Stimulated activated CD8-positive, alpha-beta memory T cell treated with anti-CD3 and anti-CD28 coated beads, Interleukin-15, amount 100 ng/mL, for 4 hours (primary cell): ENCODE data around the gene SH2D3A.
"Not testable (repeated sequence)": the region's sequence is repeated elsewhere in the genome, so short reads cannot be mapped to it uniquely, and the experiment has no call there.

ENCODE experiments used
- DNase-seq, 2 donors: peaks; one replicate each; pipeline ENCODE4 v3.0.0-alpha.2; 2020; ENCODE audit warnings: low read depth in 2 of 2

The SH2D3A gene

DNA sequence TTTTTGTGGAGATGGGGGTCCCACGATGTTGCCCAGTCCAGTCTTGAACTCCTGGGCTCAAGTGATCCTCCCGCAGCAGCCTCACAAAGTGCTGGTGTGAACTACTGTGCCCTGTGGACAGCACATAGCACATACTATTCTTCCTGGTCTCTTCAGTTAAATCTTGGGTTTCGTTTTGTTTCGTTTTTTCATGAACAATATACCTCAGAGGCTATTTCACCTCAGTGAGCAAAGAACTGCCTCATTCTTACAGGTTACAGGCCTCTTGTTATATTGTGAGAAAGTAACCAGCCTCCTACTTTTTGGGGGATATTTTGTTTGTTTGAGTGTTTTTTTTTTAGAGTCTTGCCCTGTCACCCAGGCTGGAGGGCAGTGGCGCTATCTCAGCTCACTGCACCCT is 45.5 kb downstream of the SH2D3A start:
- DNase-seq, result no peak

DNA sequence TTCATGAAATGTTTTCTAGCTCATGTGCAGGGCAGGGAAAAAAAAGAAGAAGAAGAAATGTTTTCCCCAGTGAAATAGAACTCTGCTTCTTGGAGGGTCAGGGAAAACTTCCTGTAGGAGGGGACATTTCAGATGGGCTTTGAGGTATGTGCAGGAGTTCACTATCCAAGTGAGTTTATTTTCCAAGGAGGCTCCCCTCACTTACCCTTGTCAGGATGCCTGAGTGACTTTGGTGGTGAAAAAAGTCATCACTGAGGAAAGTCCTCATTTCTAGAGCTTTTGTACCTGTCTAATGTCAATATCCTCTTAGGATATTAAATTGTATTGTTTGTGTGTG is 46.1 kb downstream of the SH2D3A start:
- no peak for DNase-seq

DNA sequence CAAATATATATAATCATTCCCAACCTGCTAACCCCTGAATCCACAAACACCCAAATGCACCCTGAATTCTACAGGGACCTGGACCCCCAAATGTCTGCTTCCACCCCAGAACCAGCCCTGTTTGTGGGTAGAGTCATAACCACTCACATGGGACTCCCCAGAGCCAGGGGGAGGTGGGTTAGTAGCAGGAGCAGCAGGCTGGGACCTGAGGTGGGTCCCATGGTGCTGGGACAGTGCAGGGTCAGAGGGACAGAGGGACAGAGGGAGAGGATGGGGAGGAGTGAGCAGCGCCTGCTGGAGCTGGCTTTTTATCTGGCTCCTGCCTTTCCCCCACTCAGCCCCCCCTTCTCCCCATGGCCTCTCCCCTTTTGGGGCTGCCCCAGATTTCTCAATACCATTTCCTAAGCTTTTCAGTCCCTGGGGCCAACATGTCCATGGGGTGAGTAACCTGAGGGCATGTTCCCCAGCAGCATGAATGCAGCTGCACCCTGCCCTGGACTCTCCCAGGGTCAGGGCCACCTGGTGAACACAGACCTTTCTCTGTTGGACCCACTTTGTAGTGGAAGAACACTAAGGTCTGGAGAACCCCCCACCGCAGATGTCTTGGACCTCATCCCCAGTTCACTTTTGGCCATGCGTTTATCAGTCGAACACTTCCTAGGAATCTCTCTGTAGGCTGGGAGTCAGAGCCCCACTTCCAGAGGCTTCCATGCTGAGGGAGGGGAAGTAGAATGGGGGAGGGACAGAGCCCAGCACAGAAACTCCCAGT is 46.7 kb downstream of the SH2D3A start, which contains the start of gene C3:
Gene C3, minus strand, starts transcription at position 282 of the 769 bp plus-strand sequence. Its CDS starts 61 bp downstream, at position 221.
- no peak for DNase-seq

DNA sequence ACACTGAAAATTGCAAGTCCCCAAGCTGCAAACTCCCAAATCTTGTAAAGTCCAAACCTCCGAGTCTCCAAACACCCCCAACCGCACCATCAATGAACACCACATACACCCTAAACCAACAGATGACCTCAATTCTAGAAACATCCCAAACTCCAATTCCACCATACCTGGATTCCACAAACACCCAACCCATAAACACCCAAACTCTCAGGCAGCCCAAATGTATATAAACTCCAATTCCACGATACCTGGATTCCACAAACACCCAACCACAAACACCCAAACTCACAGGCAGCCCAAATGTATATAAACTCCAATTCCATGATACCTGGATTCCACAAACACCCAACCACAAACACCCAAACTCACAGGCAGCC is 47.3 kb downstream of the SH2D3A start:
- no peak for DNase-seq

DNA sequence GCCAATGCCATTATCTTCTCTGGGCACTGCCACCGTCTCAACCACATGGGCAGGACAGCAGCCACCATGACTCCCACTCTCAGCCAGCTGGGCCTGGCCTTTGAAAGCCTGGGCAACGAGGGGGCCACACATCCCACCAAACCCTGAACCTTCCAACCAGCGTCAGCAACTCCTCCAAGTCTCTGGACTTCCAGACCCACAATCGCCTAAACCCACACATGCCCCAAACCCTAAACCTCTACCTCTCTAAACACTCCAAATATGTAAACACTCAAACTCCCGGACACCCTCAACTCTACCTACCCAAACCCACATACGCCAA is 47.7 kb downstream of the SH2D3A start:
- no peak for DNase-seq

DNA sequence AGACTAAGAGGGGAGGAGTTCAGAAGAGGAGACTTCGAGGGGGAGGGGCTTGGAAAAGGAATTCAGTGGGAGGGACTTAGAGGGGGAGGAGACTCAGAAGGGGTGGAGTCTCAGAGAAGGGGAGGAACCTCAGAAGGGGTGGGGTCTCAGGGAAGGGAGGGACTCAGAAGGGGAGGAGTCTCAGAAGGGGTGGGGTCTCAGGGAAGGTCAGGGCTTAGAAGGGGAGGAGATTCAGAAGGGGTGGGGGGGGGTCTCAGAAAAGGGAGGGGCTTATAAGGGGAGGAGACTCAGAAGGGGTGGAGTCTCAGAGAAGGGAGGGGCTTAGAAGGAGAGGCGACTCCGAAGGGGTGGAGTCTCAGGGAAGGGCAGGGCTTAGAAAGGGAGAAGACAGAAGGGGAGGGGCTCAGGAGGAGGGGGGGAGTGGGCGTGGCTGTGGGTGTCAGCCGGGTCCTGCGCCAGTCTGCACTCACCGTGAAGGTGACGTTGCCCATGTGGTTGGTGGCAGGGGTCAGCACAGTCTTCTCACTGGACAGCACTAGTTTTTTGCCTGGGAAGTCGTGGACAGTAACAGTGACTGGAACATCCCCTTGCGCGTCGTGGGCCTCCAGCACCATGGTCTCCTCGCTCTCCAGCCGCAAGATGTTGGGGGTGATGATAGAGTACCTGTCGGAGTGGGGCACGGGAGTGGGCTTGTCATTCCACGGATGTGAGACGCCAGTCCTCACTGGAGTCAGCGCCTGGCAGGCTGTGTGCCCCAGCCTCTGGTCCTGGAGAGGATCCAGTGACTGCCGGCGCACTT is 48.3 kb downstream of the SH2D3A start:
- no peak for DNase-seq

DNA sequence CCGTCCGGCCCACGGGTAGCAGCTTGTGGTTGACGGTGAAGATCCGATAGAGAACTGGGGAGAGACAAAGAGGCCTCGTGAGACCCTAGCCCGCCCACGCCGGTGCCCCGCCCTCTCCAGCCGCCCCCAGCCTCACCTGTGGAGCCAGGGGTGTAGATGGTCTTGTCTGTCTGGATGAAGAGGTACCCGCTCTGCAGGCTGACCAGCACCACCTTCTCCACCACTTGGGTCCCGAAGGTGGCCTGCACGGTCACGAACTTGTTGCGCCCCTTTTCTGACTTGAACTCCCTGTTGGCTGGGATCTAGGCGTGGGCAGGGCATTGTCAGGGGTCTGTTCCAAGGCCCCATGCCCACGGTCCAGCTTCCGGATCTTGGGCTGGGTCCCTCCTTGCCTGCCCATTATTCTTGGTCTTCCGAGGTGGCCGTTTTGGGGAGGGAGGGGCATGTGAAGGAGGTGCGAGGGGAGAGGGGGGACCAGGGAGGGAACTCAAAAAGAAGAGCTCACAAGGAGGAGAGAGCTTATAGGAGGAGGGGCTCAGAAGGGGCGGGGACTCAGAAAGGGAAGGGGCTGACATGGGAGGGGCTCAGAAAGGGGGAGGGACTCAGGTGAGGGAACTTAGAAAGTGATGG is 49.0 kb downstream of the SH2D3A start:
- DNase-seq, result no peak

DNA sequence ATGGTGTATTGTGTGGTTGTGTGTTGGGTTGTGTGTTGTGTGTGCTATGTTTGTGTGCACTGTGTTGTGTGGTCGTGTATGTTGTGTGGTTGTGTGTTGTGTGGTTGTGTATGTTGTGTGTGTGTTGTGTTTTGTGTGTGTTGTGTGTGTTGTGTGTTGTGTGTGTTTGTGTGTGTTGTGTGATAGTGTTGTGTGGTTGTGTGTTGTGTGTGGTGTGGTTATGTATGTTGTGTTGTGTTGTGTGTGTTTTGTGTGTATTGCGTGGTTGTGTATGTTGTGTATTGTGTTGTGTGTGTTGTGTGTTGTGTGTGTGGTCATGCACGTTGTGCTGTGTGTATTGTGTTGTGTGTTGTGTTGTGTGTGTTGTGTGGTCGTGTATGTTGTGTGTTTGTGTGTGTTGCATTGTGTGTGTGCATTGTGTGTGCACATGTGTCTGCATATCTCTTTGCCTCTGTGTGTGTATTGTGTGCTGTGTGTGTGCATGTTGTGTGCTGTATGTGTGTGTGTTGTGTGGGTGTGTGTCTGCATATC is 49.7 kb downstream of the SH2D3A start:
- DNase-seq, result no peak

DNA sequence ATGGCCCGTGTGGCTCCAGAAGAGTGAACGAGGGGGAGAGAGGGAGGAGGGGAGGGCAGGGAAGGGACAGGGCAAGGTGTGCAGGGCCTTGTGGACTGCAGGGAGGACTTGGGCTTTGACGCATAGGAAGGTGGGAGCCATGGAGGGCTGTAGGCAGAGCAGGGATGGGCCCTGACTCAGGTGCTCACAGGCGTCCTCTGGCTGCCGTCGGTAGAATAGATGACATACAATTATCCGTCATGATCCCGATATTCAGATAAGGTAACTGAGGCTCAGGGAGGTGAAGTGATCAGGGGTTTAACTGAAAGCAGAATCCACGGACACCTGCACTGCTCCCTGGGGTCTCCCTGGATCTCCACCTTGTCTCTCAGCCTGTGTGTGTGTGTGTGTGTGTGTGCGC is 50.2 kb downstream of the SH2D3A start:
- DNase-seq, result no peak

DNA sequence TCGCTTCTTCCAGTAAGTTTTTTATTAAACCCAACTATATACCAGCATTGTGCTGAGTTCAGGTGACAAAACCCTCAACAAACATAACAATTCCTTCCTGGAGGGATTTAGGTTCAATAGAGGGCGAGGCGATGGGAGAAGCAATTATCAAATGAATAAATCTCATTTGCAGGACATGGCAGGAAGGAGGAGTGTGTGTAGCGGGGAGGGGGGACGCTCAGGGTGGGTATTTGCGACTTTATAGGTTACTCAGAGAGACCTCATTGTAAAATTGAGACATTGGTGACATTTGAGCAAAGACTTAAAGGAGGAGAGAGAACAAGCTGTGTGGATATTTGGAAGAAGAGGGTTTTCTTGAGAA is 50.6 kb downstream of the SH2D3A start:
- no peak for DNase-seq

DNA sequence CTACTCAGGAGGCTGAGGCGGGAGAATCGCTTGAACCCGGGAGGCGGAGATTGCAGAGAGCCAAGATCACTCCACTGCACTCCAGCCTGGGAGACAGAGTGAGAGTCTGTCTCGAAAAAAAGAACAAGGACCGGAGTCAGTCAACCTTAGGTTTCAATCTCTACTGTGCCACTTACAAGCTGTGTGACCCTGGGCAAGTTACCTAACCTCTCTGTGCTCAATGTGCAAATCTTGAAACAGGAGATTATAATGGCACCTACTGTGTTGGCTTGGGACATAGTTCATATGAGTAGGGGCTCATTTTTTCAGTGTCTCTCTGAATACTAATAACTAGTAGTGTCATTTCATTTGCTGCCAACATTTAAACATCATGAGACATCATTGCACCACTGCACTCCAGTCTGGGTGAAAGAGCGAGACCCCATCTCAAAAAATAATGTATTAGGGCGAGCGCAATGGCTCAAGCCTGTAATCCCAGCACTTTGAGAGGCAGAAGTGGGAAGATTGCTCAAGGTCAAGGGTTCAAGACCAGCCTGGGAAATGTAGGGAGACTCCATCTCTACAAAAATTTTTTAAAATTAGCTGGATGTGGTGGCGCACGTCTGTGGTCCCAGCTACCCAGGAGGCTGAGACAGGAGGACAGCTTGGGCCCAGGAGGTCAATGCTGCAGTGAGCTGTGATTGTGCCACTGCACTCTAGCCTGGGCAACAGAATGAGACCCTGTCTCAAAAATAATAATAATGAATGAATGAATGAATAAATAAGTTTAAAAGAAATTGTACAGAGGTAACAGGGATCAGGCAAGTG is 52.3 kb downstream of the SH2D3A start:
- DNase-seq, result no peak

DNA sequence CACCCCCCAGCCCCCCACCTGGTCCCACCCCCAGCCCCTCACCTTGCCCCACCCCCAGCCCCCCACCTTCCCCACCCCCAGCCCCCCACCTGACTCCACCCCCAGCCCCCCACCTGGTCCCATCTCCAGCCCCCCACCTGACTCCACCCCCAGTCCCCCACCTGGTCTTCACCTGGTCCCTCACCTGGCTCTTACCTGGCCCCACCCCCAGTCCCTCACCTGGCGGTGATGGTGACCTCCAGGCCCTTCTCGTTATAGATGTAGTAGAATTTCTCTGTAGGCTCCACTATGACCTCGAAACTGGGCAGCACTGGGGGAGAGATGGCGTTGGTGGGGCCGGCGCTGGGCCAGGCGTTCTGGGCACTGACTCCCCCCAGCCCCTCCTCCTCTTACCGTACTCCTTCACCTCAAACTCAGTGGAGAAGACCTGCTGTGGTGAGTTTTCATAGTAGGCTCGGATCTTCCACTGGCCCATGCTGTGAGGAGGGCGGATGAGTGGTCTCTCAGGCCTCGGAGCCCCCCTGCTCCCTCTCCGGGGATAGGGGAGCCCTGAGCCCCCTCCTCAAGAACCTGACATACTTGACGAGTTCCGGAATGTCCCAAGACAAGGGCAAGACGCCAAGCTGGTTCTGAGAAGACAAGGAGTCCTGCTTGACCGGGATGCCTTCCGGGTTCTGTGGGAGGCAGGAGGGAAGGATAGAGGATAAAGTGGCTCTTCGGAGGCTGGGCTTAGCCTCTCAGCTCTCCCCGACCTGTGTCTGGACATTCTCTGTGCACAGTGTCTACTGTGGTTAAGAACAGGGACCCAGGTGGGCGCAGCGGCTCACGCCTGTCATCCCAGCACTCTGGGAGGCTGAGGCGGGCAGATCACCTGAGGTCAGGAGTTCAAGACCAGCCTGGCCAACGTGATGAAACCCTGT is 53.2 kb downstream of the SH2D3A start:
- DNase-seq, result no peak

DNA sequence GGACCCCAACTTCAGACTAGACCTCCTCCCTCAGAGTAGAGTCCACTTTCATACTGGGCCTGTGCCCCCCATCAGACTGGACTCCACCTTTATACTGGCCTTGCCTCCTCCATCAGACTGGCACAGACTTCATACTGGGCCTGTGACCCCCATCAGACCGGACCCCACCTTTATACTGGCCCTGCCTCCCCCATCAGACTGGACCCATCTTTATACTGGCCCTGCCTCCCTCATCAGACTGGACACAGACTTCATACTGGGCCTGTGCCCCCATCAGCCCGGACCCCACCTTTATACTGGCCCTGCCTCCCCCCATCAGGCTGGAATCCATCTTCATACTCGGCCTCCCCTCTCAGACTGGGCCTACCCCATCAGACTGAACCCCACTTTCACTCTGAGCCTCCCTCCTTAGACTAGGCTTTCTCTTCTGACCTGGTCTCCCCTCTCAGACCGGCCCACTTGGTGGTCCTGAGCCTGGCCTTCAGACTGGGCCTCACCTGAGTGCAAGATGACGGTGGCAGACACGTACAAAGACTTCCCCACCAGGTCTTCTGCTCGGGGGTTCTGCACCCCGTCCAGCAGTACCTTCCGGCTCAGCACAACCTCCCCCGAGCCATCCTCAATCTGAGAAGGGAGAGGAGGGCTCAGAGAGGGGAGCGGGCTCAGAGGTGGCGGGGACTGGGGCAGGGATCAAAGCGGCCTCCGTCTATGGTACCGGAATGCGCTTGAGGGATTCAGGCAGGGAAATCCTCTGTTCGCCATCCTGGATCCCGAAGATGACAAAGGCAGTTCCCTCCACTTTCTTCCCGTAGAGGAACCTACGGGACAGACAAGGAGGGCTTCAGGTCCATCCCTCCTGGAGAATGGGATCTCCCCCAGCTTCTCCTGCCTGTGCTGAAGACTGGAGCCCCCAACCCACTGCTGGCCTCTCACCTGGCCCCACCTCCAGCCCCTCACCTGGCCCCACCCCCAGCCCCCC is 54.3 kb downstream of the SH2D3A start:
- DNase-seq, result no peak

DNA sequence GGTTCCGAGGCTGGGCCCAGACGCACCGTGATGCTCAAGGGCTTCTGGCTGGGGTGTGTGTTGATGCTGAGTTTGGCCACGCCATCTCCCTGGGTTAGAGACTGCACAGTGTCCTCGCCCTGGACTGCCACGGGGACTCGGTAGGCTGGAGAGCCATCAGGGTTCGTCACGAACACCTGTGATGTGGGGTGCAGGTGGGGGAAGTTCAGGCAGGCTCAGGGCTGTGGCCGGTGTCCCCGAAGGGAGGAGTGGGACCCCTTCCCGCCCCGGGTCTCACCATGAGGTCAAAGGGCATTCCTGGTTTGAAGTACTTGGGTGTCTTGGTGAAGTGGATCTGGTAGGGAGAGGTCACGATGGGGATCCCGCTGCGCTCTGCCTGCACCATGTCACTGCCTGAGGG is 55.0 kb downstream of the SH2D3A start:
- DNase-seq, result no peak

DNA sequence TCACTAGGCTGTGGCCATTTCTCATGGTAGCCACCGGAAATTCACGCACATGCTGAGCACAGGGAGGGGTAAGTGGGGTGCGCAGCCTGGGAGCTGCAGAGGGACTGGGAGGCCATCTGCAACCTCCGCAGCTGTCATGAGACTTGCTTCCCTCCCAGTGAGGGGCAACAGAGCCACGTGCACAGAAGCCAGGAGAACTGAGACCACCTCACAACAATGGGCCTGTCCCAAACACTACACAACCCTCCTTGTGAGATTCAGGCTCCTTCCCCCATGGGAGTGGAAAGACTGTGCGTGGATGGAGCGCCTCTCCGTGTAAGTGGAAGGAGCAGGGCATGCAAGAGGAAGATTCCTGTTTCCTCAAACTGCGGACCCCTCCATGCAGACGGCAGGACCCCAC is 55.6 kb downstream of the SH2D3A start:
- no peak for DNase-seq

DNA sequence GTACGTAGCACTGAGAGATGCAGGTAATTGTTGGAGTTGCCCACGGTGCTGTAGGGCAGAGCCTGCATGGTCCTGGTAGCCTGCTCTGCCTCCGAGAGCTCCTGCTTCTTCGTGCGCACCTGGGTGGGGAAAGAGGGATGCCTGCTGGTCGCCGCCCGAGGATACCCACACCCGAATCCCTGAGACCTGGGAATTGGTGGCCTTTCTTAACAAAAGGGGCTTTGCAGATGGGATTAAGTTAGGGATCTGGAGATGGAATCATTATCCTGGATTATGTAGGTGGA is 56.2 kb downstream of the SH2D3A start:
- no peak for DNase-seq

DNA sequence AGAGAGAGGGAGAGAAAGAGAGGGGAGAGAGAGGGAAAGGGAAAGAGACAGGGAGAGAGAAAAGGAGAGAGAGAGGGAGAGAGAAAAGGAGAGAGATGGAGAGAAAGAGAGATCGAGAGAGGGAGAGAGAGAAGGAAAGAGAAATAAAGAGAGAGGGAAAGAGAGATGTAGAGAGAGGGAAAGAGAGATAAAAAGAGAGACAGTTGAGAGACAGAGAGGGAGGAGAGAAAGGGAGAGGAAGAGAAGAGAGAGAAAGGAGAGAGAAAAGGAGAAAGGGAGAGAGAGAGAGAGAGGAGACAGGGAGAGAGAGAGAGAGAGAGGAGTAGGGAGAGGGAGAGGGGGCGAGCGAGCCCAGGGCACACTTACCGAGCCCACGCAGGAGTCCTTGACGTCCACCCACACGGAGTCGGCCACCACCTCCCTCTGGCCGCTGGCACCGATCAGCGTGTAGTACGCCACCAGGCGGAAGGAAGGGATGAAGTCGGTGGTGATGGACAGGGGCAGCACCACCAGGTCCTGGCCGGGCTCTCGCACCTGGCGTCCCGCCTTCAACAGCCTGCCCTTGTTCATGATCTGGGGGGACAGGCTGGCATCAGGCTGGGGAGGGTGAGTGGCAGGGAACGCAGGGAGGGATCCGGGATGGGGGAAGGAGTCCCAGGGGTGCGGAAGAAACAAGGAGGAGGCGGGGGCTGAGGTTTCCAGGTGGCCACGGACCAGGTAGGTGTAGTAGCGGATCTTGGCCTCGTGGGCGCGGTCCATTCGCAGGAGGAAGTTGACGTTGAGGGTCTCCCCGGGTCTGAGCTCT is 56.8 kb downstream of the SH2D3A start:
- no peak for DNase-seq

DNA sequence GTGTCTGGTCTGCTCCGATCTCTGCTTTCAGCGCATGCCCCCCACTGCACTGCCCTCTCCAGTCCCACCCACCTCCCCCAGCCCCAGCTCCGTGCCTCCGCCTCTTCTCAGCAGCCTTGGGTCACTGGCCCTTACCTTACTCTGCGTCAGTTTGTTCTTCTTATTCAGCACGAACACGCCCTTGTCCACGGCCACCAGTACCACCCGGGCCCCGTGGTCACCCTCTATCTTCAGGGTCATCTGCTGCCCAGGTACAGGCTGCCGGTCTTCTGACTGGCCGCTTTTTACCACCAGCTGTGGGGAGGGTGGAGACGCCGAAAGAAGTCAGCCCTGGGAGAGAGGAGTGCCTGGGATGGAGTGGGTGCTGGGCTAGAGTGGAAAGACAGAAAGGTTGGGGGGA is 57.7 kb downstream of the SH2D3A start:
- no peak for DNase-seq

DNA sequence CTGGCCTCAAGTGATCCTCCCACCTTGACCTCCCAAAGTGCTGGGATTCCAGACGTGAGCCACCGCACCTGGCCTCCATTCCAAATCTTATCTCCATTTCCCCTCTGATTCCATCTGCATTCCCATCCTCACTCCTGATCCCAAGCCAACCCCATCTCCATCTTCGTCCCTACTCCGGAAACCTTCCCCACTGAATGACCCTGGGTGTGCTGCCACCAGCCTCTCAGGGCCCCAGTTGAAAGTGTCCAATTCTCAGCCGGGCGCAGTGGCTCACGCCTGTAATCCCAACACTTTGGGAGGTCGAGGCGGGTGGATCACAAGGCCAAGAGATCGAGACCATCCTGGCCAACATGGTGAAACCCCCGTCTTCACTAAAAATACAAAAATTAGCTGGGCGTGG is 58.3 kb downstream of the SH2D3A start:
- not testable (repeated sequence) for DNase-seq
